Endothelial cell (in vitro differentiated cells): Measurements from ENCODE around the gene FRS2. TPM values are rescaled to one million over a fixed set of nuclear protein-coding genes. Genes with fewer than 3 reads are reported as not detected.

Experiments
- DNase-seq: peaks from one replicate; pipeline ENCODE4 v3.0.0; 2021; ENCODE audit warnings: low spot score
- H3K27ac Mint-ChIP-seq: one replicate; pipeline ENCODE4 v1.8.0; 2021; ENCODE audit warnings: mixed read lengths, inconsistent platforms; ENCODE audit not compliant: unreplicated experiment
- H3K27me3 Mint-ChIP-seq: one replicate; pipeline ENCODE4 v1.8.0; 2021; ENCODE audit warnings: mild to moderate bottlenecking, moderate library complexity, mixed read lengths, inconsistent platforms; ENCODE audit not compliant: unreplicated experiment
- H3K36me3 Mint-ChIP-seq: one replicate; pipeline ENCODE4 v1.8.0; 2021; ENCODE audit warnings: mild to moderate bottlenecking, low read depth, mixed read lengths, inconsistent platforms; ENCODE audit not compliant: unreplicated experiment
- H3K4me1 Mint-ChIP-seq: one replicate; pipeline ENCODE4 v1.8.0; 2021; ENCODE audit warnings: mild to moderate bottlenecking, mixed read lengths, inconsistent platforms; ENCODE audit not compliant: unreplicated experiment
- H3K4me3 Mint-ChIP-seq: one replicate; pipeline ENCODE4 v1.8.0; 2021; ENCODE audit warnings: mild to moderate bottlenecking, mixed read lengths, inconsistent platforms; ENCODE audit not compliant: unreplicated experiment
- H3K9me3 Mint-ChIP-seq: one replicate; pipeline ENCODE4 v1.8.0; 2021; ENCODE audit warnings: mixed read lengths, inconsistent platforms; ENCODE audit not compliant: unreplicated experiment
- CTCF ChIP-seq: fragments of 200-600 bp; sonication (generic); IDR thresholded peaks from one replicate; pipeline ENCODE4 v1.5.0; 2021; ENCODE audit warnings: antibody characterized with exemption; ENCODE audit not compliant: unreplicated experiment
- total RNA-seq: library from RNA; stranded (reverse); fragmentation: NEBNext Ultra II Directional; extraction: Animal tissue kit (Norgen Biotek cat#: 25700); gene quantifications from one replicate; pipeline ENCODE4 v1.2.1, GENCODE V29; 2021; ENCODE audit not compliant: unreplicated experiment

FRS2 gene
- total RNA-seq, 1 donor from 2014 or later: 22.9 TPM

- DNase-seq: no peak
- Mint-ChIP-seq H3K9me3 (no peaks in the 10 kb centered on the region), H3K36me3 (peaks cover 3% of the 10 kb centered on the region), H3K4me3 (peak overlapping the region; percentile 94), H3K4me1 (peaks cover 13% of the 10 kb centered on the region), H3K27ac (peak overlapping the region; percentile 70), H3K27me3 (peaks cover 6% of the 10 kb centered on the region)
- no peak for TF ChIP-seq CTCF
Measured at GRCh38 chr12:69469854-69470188, 367 bp upstream of the FRS2 start.

- Mint-ChIP-seq H3K4me1 (peaks cover 13% of the 10 kb centered on the region), H3K27me3 (peaks cover 6% of the 10 kb centered on the region), H3K9me3 (no peaks in the 10 kb centered on the region), H3K4me3 (peak overlapping the region; percentile 98), H3K27ac (peak overlapping the region; percentile 95), H3K36me3 (peaks cover 3% of the 10 kb centered on the region)
- TF ChIP-seq CTCF: no peak
- DNase-seq: no peak
Measured at GRCh38 chr12:69471076-69471430, 865 bp downstream of the FRS2 start.

GRCh38 chr12:69471667-69472385 is 1.6 kb downstream of the FRS2 start:
- peaks cover 13% of the 10 kb centered on the region for H3K4me1 Mint-ChIP-seq
- no peak overlapping the region for H3K27ac Mint-ChIP-seq
- DNase-seq: no peak
- H3K9me3 Mint-ChIP-seq: no peaks in the 10 kb centered on the region
- H3K4me3 Mint-ChIP-seq: peak overlapping the region; percentile 98
- TF ChIP-seq CTCF: no peak
- H3K36me3 Mint-ChIP-seq: peaks cover 3% of the 10 kb centered on the region
- peaks cover 6% of the 10 kb centered on the region for H3K27me3 Mint-ChIP-seq

GRCh38 chr12:69473262-69473661 is 3.1 kb downstream of the FRS2 start:
- TF ChIP-seq CTCF: no peak
- no peaks in the 10 kb centered on the region for H3K9me3 Mint-ChIP-seq
- peaks cover 6% of the 10 kb centered on the region for H3K27me3 Mint-ChIP-seq
- DNase-seq: no peak
- peaks cover 3% of the 10 kb centered on the region for H3K36me3 Mint-ChIP-seq
- no peak overlapping the region for H3K27ac Mint-ChIP-seq
- H3K4me3 Mint-ChIP-seq: no peak overlapping the region
- H3K4me1 Mint-ChIP-seq: peaks cover 13% of the 10 kb centered on the region

GRCh38 chr12:69474456-69474855 is 4.3 kb downstream of the FRS2 start:
- no peak for DNase-seq
- no peak for TF ChIP-seq CTCF
- H3K27me3 Mint-ChIP-seq: peaks cover 6% of the 10 kb centered on the region
- H3K9me3 Mint-ChIP-seq: no peaks in the 10 kb centered on the region
- peaks cover 13% of the 10 kb centered on the region for H3K4me1 Mint-ChIP-seq
- no peak overlapping the region for H3K4me3 Mint-ChIP-seq
- H3K27ac Mint-ChIP-seq: no peak overlapping the region
- H3K36me3 Mint-ChIP-seq: peaks cover 3% of the 10 kb centered on the region
